CD14-positive monocyte (primary cell): Measurements from ENCODE around the gene COL9A3. TPM values are rescaled to one million over a fixed set of nuclear protein-coding genes. Genes with fewer than 3 reads are reported as not detected.

Experiments
- DNase-seq, 3 donors: peaks; one replicate each; pipeline ENCODE4 v3.0.0-alpha.2; 2011 to 2022
- H2AFZ ChIP-seq: 2 replicates; pipeline ENCODE4 v1.6.0; 2012; ENCODE audit warnings: mild to moderate bottlenecking, low read depth, low read length, inconsistent platforms; ENCODE audit not compliant: insufficient read depth, poor library complexity, severe bottlenecking
- H3K27ac ChIP-seq, 2 donors: 1 replicate in 1 of 2; 2 replicates in 1 of 2; pipeline ENCODE4 v1.5.1; 2012 to 2013; ENCODE audit warnings: low read length in 2 of 2, control low read depth in 1 of 2, inconsistent platforms in 1 of 2, low read depth in 1 of 2, mild to moderate bottlenecking in 1 of 2
- H3K27me3 ChIP-seq, 2 donors: one replicate each; pipeline versions ENCODE4 v1.6.0 to v1.6.1; 2011 to 2013; ENCODE audit warnings: low read length in 2 of 2; ENCODE audit not compliant: control insufficient read depth in 2 of 2, insufficient read depth in 2 of 2
- H3K36me3 ChIP-seq, 2 donors: replicated peaks in 1 of 2; 1 replicate in 1 of 2; 2 replicates in 1 of 2; pipeline versions ENCODE4 v1.5.1 to v1.6.1; 2012 to 2013; ENCODE audit warnings: low read length in 2 of 2, control low read depth in 1 of 2, inconsistent platforms in 1 of 2, mild to moderate bottlenecking in 1 of 2; ENCODE audit not compliant: insufficient read depth in 2 of 2, control insufficient read depth in 1 of 2
- H3K4me1 ChIP-seq, 2 donors: 1 replicate in 1 of 2; 2 replicates in 1 of 2; pipeline versions ENCODE4 v1.5.1 to v1.6.1; 2012 to 2013; ENCODE audit warnings: low read length in 2 of 2, control low read depth in 1 of 2, inconsistent platforms in 1 of 2, mild to moderate bottlenecking in 1 of 2, moderate library complexity in 1 of 2; ENCODE audit not compliant: insufficient read depth in 2 of 2, control insufficient read depth in 1 of 2
- H3K4me2 ChIP-seq: replicated peaks from 2 replicates; pipeline ENCODE3; 2012; ENCODE audit warnings: low read length, moderate library complexity, mild to moderate bottlenecking; ENCODE audit not compliant: poor library complexity, severe bottlenecking; ENCODE audit errors: extremely low read depth
- H3K4me3 ChIP-seq, 3 experiments: fragments of 200-600 bp in 1 of 3; sonication (generic) in 1 of 3; replicated peaks in 1 of 3; 1 replicate in 2 of 3; 2 replicates in 1 of 3; pipeline ENCODE4 v1.5.1; 2011 to 2013; ENCODE audit warnings: low read length in 3 of 3, mild to moderate bottlenecking in 3 of 3, control low read depth in 2 of 3, low read depth in 2 of 3, inconsistent platforms in 1 of 3, moderate library complexity in 1 of 3
- H3K79me2 ChIP-seq: 2 replicates; pipeline ENCODE4 v1.6.0; 2012; ENCODE audit warnings: mild to moderate bottlenecking, control low read depth, inconsistent platforms, low read length, moderate library complexity; ENCODE audit not compliant: insufficient read depth
- H3K9ac ChIP-seq: 2 replicates; pipeline ENCODE4 v1.6.0; 2017; ENCODE audit warnings: low read length, mild to moderate bottlenecking; ENCODE audit not compliant: insufficient read depth, poor library complexity, severe bottlenecking
- H3K9me3 ChIP-seq, 2 donors: replicated peaks in 1 of 2; 1 replicate in 1 of 2; 2 replicates in 1 of 2; pipeline versions ENCODE4 v1.5.1 to v1.6.1; 2012 to 2013; ENCODE audit warnings: low read length in 2 of 2, control low read depth in 1 of 2; ENCODE audit not compliant: control insufficient read depth in 1 of 2, insufficient read depth in 1 of 2
- H4K20me1 ChIP-seq: 2 replicates; pipeline ENCODE4 v1.6.0; 2012; ENCODE audit warnings: mild to moderate bottlenecking, low read length, control low read depth, moderate library complexity; ENCODE audit not compliant: insufficient read depth
- H3K27ac Mint-ChIP-seq, 7 donors: one replicate each; pipeline ENCODE4 v1.8.0; 2020; ENCODE audit warnings: mild to moderate bottlenecking in 7 of 7, mixed read lengths in 7 of 7, moderate library complexity in 6 of 7, inconsistent platforms in 2 of 7
- H3K27me3 Mint-ChIP-seq, 3 donors: one replicate each; pipeline ENCODE4 v1.8.0; 2021 to 2022; ENCODE audit warnings: low read depth in 3 of 3, mild to moderate bottlenecking in 3 of 3, mixed read lengths in 3 of 3, moderate library complexity in 3 of 3, inconsistent platforms in 1 of 3
- H3K36me3 Mint-ChIP-seq, 2 donors: one replicate each; pipeline ENCODE4 v1.8.0; 2020; ENCODE audit warnings: mixed read lengths in 2 of 2, inconsistent platforms in 1 of 2, mild to moderate bottlenecking in 1 of 2
- H3K4me1 Mint-ChIP-seq: one replicate; pipeline ENCODE4 v1.8.0; 2020; ENCODE audit warnings: mild to moderate bottlenecking, mixed read lengths
- H3K4me3 Mint-ChIP-seq, 2 donors: one replicate each; pipeline ENCODE4 v1.8.0; 2020; ENCODE audit warnings: mild to moderate bottlenecking in 2 of 2, mixed read lengths in 2 of 2, moderate library complexity in 1 of 2
- H3K9me3 Mint-ChIP-seq, 7 donors: one replicate each; pipeline ENCODE4 v1.8.0; 2020 to 2022; ENCODE audit warnings: mixed read lengths in 7 of 7, mild to moderate bottlenecking in 6 of 7, moderate library complexity in 6 of 7, inconsistent platforms in 2 of 7
- CTCF ChIP-seq: fragments of 200-600 bp; IDR thresholded peaks from one replicate; pipeline ENCODE4 v1.8.0; 2022; ENCODE audit warnings: antibody characterized with exemption, mild to moderate bottlenecking
- WGBS: methylation state at CpG from one replicate; pipeline ENCODE4 v1.1.5; 2013; ENCODE audit warnings: missing lambda C conversion rate; ENCODE audit not compliant: insufficient coverage; 5-methylcytosine and 5-hydroxymethylcytosine counted together
- intact Hi-C, 2 donors: fragments of 100-400 bp; cut with micrococcal nuclease; formaldehyde crosslinking; loops; one replicate each; pipeline versions ENCODE4 v1.15.0 to v1.15.1; 2023
- polyA plus RNA-seq, 3 donors: library from polyadenylated mRNA; depleted of rRNA in 1 of 3; unstranded in 2 of 3; stranded (reverse) in 1 of 3; fragments of 300-500 nt in 2 of 3; fragments of >200 nt in 1 of 3; fragmentation: Illumina TruSeq in 2 of 3; gene quantifications; 1 replicate in 2 of 3; 2 replicates in 1 of 3; pipeline ENCODE4 v1.2.3, GENCODE V29; 2012 to 2021

The COL9A3 gene
- polyA plus RNA-seq, 3 donors = 1.8 to 4.4 (median 2.6) TPM

DNA sequence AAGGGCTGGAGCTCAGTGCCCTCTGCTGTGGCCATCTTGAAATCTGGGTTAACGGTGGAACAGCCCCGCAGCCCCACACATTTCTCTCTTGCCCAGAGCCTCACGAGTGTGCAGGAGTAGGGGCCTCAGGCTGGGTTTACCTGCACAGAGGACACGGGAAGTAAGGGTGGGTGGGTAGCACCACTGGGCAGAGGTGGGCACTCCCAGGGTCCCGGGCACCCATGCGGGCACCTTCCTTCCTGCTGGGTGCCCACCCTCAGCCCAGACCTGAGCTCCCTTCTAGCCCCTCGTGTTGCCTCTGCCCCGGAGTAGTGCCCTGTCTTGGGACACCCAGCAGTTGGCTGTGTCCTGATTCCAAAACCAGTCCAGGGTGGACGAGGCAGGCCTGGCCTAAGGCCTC, 11.2 kb downstream of the COL9A3 start:
- intact Hi-C loops = no loop called here
- H2AFZ ChIP-seq = no peak overlapping the region
- H3K27ac ChIP-seq = no peak overlapping the region
- Mint-ChIP-seq H3K27ac (no peak overlapping the region), H3K27me3 (peaks cover 0 to 5% (median 1%) of the 10 kb centered on the region in 3 donors), H3K4me1 (peaks cover 20% of the 10 kb centered on the region), H3K9me3 (no peaks in the 10 kb centered on the region), H3K4me3 (no peak overlapping the region), H3K36me3 (no peaks in the 10 kb centered on the region)
- H3K4me1 ChIP-seq = peaks cover 28 to 32% of the 10 kb centered on the region in 2 donors
- no peaks in the 10 kb centered on the region for H3K9me3 ChIP-seq
- H3K4me3 ChIP-seq = no peak overlapping the region
- no peaks in the 10 kb centered on the region for H3K27me3 ChIP-seq
- 93% methylated on average over 7 of the region's 9 CpGs for WGBS
- no peaks in the 10 kb centered on the region for H3K79me2 ChIP-seq
- no peaks in the 10 kb centered on the region for H3K36me3 ChIP-seq
- H3K9ac ChIP-seq = no peak overlapping the region
- TF ChIP-seq CTCF = no peak
- H4K20me1 ChIP-seq = no peaks in the 10 kb centered on the region
- DNase-seq = no peak
- H3K4me2 ChIP-seq = no peak overlapping the region

- Histone ChIP-seq H3K79me2 (no peaks in the 10 kb centered on the region), H3K27me3 (no peaks in the 10 kb centered on the region), H3K4me3 (no peak overlapping the region), H3K4me1 (peaks cover 34 to 38% of the 10 kb centered on the region in 2 donors), H2AFZ (no peak overlapping the region), H3K27ac (no peak overlapping the region), H3K4me2 (no peak overlapping the region), H3K36me3 (no peaks in the 10 kb centered on the region), H4K20me1 (no peaks in the 10 kb centered on the region), H3K9ac (no peak overlapping the region), H3K9me3 (no peaks in the 10 kb centered on the region)
- DNase-seq = peak in 1 of 3 donors; percentile 3
- Mint-ChIP-seq H3K36me3 (no peaks in the 10 kb centered on the region), H3K27ac (no peak overlapping the region), H3K4me3 (no peak overlapping the region), H3K9me3 (no peaks in the 10 kb centered on the region), H3K27me3 (peaks cover 0 to 5% (median 0%) of the 10 kb centered on the region in 3 donors), H3K4me1 (peaks cover 26% of the 10 kb centered on the region)
- intact Hi-C loops = no loop called here
- TF ChIP-seq CTCF = no peak
- WGBS = 91% methylated on average over 20 of the region's 29 CpGs
These were observed 11.8 kb downstream of the COL9A3 start for GRCh38 chr20:62828511-62829230.
